AG20443 (cell line): ENCODE data around the gene EXOC3L1.

Experiments
- DNase-seq: peaks from one replicate; pipeline ENCODE4 v3.0.0; 2012; ENCODE audit warnings: low spot score, mixed read lengths

EXOC3L1 gene, protein sequence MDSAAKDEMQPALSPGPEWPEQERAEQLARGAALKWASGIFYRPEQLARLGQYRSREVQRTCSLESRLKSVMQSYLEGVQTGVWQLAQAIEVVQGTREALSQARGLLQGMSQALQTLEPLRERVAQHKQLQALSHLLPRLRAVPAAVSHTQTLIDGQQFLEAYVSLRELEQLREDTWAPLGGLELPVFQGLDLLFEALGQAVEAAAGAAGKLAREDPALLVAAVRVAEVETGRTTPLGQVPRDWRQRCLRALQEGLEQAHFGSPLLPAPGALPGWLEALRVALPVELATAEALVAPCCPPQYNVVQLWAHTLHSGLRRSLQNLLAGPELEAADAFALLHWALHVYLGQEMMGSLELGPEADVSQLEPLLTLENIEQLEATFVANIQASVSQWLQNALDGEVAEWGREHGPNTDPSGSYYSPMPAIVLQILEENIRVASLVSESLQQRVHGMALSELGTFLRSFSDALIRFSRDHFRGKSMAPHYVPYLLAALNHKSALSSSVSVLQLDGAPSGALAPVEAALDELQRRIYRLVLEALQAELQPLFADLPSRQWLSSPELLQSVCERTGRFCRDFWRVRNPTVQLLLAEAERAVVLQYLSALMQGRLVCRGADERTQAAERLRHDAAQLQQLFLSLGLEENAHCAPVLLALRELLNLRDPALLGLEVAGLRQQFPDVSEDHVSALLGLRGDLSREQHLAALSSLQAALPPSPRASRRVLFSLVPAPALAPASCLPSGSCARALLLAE

DNA sequence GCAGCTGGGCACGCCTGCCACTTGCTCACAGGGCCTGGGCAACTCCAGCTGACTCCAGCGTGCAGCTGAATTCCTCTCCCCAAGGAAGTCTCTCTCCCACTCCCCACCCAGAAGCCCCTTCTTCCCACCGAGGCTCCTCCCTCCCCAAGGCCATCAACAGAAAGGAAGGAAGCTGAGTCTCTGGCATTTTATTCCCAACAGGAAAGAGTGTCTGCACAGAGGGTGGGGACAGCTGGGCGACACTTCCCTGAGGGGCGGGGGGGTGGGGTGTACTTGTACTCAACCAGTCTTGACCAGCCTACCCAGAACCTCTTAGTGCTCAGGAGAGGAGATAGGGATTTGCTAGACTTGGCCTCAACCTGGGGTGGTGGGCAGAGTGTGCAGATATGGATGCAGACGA lies at the start of gene EXOC3L1:
TSS of gene EXOC3L1 (minus strand) at position 96 of the 400 bp plus-strand sequence. CDS start 460 bp downstream, outside the sequence.
- DNase-seq = no peak

DNA sequence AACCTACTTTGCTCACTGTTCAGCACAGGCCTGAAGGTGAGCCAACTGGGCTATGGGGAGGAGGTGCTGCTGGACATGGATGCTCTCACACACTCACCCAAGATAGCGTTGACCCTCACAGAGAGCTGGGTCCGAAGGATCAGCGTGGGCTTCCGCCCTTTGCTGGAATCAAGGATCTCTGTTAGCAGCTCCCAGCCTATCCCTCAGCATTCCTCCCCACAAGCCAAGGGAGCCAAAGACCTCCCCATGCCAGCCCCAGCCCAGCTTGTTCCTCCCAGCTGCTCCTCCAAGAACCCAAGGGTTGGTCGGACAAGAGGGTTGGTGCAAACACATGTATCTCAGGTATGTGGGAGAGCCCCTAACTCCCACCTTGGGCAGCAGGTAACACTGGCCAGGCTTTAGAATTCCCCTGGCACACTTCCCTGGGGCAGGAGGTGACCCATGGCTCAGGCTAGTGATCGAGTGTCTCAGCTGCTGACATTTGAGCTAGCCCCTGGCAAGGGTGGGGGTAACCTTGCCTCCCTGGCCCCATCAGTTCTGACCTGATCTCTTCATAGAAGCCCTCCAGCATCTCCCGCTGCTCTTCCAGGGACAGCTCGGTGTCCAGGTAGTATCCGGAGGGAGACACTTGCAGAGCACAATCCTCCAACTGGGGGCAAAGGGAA lies 49.0 kb upstream of the EXOC3L1 start:
- no peak for DNase-seq

DNA sequence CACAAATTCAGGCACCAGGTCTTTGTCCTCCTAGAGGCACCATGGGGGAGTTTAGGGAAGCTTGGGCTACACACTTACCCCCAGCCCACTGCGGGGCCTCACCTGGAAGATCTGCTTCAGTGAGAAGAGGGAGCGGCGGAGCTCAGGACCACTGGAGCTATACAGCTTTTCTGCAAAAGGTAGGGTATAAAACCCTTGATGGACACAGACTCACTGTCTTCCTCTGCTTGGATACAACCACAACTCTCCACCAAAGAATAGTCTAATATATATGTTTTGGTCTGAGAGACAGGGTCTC lies 48.3 kb upstream of the EXOC3L1 start:
- DNase-seq = no peak

DNA sequence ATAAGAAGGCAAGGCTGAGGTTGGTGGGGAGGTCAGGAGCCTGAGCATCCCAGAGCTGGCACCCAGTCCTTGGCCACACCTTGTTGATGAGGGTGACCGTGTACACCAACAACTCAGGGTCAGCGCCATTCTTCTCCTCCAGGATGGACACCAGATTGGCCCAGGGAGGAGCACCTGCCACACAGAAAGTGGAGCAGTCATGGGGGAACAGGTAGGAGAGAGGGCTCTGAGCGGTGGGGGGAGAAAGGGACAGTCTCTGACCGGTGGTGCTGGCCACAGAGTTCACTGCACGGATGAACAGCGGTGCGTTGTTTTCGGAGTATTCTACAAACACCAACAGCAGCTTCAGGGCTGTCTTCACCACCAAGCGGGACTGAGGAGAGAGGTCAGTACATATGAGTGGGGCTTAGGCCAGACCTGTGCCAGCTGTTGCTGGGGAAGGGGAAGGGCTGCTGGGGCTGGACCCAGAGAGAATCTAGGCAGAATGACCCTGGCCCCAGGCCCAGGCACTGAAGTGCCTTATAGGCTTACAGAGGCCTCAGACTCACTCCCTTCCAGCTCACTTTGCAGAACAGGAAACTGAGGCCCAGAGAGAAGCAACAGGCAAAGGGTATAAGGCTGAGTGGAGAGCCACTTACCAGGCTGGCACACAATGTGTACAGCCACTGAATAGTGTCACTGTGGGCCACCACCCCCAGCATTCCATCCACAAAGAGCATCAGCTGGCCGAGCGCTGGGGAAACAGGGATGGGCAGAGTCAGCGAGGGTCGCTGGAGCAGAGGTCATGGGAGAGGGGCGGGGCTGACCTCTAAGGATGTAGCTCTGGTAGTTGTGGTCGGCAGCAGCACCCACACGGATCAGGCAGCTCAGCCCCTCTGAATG lies 47.7 kb upstream of the EXOC3L1 start:
- DNase-seq = no peak

DNA sequence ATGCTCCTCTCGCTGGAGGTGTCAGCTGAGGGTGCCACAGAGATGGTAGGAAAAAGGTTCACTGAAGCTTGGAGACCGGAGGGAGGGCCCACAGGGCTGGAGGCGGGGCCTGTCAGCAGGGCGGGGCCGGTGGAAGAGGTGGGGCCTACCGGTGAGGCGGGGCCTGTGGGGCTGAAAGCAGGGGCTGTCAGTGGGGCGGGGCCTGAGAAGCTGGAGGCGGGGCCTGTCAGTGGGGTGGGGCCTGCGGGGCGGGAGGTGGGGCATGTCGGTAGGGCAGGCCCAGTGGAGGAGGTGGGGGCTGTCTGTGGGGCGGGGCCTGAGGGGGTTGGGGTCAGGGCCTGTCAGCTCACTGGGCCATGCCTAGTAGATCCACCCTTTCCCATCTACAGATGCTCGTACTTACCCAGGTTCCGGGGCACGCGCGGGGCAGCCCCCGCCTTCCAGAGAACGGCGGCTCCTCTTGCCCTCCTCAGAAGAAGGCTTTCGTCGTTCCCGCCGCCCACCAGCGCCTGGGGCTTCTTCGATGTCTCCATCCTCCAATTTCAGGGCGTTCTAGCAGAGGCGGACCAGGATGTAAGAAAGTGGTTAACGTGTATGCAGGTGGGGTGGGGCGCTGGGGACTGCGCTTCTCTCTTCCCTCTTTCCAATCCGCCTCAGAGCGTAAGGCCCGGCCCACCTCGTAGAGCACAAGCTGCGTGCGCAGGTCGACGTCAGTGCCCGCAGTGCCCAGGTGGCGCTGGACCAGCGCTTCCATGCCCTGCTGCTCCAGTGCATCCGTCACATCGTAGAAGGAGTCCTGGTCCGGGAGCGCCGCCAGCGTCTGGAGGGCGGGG lies 46.8 kb upstream of the EXOC3L1 start:
- peak; percentile 86 for DNase-seq

DNA sequence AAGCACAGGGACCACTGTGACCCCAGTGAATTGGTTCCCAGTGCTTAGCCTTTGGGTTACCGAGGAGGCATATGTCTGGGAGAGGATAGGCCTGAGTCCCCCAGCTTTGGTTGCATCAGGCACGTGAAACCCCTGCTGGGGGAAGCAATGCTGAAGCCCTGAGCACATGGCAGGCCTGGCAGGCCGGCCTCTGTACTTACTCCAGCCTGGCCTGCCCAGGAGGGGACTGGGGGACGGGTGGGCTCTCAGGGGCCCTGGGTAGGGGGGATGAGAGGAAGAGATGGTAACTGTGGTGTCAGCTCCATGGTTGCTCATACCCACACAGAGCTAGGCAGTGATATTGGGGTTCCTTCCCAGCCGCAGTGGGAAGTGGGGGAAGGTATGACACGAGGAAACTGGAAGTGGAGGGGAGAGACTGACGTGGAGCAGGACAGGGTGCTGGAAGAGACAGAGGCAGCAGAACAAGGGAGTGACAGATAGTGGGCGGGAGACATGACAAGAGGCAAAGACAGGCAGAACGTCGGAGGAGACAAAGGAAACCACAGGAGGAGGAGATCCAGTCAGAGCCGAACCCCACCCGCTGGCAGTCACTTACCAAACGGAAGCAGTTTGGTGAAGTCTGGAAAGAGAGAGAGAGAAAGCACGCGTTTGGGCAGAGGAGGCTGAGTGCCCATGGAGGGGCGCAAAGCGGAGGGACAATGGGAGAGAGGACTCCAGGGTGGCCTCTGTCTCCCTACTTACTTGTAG lies 46.1 kb upstream of the EXOC3L1 start:
- DNase-seq = peak; percentile 35

DNA sequence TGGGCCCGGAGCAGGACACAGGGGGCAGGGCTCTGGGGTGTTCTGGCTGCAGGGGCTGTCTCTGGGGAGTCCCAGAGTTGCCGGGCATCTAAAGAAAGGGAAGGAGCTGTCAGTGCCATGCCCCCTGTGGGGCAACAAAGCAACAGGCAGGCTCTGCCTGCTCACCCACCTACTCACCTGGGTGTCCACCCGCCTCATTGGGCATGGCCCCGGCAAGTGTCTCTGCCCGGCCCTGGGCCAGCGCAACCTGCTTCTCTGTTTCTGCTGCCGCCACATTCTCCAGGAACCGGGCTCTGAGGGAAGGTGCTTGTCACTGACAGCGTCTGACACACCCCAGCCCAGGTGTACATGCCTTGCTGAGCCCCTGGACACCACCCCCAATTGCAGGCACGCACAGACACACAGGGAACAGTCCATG lies 44.3 kb upstream of the EXOC3L1 start:
- no peak for DNase-seq

DNA sequence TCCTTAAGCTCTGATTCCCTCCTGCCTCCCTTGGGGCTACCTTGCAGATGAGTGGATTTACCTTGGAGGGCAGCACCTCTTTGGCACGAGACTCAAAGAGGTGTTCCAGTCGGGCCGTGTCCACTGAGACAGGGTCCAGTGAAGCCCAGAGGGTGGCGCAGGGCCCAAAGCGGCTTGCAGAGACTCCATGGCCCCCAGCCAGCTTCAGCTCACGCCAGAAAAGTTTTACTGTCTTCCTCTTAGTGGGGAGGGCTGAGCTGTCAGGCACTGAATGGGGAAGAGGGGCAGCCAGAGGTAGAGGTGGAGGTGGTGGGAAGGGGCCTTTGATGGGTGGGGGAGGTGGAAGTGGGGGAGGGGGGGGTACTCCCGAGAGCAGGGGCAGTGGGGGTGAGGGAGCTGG lies 43.7 kb upstream of the EXOC3L1 start:
- no peak for DNase-seq

DNA sequence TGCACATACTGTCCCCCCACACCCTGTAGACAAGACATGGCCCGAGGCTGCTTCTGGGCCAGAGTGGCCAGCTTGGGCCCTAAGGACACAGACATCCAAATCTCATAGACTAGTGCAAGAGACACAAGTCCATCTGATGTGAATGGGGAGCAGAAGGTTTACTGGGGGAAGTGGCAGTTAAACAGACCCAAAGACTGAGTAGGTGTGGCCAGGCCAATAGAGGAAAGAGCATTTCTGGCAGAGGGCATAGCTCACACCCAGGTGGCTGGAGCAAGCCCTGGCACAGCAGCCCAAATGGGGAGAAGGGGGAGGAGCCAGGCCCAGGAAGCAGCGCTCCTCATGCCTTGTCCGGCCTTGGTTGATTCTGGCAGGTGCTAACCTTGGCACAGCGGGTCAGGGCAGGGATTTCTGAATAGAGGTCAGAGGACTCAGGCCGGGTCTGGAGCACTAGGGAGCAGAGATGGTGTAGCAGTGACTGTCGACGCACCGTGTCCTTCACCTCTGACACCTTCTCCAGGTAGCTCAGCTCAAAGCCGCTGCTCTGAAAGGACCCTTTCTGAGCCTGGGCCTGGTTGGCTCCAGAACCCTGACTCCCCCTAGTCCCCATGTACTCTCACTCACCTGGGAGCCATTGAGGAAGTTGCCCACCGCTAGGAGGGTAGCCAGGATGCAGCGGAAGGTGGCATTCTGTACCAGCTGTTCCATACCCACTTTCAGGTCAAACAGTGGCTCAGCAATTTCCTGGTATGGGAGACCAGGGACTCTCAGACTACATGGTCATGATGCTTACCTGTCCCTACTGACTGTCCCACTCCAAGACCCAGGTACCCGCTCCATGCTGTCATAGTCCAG lies 41.1 kb upstream of the EXOC3L1 start:
- no peak for DNase-seq

DNA sequence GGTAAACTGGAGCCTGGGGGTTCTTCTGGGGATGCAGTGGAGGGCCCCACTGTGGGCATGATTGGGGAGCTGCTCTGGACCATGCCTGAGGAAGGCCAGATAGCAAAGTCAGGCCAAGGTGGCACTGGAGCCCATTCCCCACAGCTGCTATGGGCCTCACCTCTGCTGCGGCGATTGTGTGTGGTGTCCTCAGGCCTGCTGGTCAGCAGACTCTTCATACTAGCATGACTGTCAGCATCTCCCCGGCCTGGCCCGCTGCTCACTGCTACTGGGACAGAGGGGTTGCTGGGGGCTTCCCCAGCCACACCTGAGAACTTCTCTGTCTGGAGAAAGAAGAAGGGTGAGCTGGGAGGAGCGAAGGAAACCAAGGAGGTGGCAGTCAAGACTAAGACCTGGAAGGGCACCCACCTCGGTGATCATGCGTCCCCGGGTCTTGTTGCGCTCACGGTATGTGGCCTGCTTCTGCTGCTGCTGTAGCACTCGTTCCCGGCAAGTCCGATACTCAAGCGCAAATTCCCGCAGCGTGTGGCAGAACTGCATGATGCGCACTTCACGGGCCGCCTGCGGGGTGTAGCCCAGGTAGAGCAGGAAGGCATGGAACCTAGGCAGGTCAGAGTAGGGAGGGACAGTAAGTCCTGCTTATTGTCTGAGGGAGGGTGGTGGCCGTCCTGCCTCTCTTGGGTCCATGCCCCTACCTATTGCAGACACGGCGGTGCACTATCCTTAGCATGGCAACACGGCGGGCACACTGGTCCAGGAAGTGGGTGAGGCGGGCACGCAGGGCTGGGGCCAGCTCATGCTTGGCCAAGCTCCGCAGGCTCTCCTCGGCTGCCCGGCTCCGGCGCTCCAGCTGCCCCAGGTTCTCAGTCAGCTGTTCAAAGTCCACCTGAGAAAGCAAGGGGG lies 40.2 kb upstream of the EXOC3L1 start:
- no peak for DNase-seq

DNA sequence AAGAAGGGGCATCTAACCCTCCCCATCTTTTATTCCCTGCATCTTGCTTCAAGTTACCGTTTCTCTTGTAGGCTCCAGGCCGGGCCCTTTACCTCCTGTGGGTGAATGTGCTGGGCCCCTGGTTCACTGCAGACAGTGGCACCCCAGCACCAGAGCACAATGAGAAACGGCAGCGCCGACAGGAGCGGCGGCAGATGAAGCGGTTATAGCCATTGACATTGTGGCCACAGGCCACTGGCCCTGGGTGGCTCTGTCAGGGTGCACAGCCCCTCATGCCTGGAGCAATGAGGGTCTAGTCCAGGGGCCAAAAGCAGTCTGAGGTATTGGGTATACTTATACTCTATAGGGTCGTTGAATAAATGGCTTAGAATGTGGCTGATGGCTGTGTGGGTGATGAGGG lies 39.0 kb upstream of the EXOC3L1 start:
- DNase-seq = no peak

DNA sequence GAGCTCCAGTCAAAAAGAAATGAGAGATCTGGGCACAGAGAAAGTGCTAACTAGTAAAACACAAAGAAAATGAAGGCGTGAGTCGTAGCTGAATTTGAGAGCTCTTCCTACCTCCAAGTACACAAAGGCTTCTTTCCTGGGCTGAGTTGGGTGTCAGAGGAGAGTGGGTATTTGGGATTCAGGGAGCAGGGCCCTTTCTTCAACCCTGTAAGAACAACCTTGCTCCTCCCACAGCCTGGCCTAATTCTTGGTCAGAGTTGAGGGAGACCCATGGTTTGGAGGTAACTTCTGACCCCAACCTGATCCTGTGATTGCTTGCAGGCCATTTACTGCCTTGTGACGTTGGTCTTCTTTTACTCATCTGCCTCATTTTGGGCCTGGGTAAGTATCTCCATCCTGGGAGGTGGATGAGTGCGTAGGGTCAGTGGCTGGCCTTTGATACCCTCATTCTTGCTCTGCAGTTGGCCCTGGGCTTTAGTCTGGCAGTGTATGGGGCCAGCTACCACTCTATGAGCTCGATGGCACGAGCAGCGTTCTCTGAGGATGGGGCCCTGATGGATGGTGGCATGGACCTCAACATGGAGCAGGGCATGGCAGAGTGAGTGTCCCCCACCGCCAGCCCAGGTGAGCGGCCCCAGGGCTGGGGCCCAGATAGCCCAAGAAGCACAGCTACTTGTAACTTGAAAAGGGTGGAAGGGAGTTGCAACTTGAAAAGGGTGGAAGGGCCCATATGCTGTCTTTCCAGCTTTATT lies 38.3 kb upstream of the EXOC3L1 start:
- DNase-seq = no peak

DNA sequence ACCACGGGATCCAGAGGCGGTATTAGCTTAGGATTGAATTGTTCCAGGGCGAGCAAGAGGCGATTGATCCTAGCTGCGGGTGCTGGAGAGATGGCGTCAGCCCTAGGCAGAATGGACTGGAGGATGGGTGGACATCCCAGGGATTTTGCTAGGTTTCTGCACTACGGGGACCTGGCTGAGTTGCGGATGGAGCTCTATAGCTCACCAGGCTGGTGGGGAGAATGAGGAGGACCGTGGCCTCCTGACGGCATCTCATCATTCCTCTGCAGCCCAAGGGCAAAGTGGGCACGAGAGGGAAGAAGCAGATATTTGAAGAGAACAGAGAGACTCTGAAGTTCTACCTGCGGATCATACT lies 37.6 kb upstream of the EXOC3L1 start:
- no peak for DNase-seq

DNA sequence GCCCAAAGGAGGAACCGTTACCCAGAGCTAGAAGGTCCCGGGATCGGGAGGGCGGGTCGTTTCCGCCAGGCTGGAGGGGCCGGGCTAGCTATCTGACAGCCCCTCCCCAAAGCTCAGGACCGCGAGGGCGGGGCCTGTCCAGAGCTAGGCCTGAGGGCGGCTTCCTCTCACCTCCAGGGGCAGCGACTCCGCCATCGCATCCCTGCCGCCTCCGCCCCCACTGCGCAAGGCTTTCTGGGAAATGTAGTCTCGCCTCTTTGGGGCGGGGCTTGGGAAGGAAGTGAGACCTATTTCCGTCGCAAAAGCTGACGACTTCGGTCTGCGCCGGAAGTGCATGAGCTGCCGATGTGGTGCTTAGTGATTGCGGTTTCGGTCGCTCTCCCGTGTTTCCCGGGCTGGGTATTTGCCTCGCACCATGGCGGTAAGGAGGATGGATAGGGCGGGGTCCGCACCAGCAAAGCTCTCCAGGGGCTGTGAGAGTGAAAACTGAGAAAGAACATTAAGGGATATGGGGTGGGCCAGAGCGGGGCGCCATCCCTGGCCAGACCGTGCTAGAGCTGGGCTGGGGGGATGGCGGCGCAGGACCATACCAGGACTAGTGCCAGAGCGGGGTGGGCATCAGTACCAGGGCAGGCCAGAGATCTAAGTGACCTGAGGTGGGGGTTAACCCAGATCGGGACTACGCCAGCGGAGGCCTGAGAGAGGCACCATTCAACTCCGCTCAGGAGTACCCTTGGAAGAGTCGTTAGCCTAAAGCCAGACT lies 37.0 kb upstream of the EXOC3L1 start, which contains the start of gene TMEM208:
TSS of gene TMEM208 (plus strand) at position 327 of the 763 bp plus-strand sequence. CDS start at position 416, 89 bp downstream.
- DNase-seq = peak; percentile 98

DNA sequence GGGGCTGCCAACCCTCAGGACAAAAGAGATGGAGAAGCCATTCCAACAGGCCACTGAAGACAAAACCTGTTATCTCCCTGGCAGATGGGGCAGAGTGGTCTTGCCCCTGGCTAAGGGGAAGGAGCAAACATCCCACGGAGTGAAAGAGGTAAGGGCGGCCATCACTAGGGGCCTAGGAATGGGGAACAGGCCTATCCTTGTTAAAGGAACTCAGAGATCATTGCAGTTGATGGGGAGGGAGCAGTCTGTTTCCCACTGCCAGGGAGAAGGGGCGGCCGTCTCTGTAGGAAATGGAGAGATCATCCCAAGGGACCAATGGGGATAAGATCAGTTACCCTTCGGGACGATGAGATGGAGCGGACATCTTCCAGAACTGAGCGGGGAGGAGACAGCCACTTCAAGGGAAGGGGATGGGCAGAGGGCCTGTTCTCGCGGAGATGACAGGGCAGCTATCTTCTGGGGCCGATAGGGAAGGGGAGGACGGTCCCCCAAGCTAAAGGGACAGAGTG lies 36.4 kb upstream of the EXOC3L1 start:
- DNase-seq = no peak

DNA sequence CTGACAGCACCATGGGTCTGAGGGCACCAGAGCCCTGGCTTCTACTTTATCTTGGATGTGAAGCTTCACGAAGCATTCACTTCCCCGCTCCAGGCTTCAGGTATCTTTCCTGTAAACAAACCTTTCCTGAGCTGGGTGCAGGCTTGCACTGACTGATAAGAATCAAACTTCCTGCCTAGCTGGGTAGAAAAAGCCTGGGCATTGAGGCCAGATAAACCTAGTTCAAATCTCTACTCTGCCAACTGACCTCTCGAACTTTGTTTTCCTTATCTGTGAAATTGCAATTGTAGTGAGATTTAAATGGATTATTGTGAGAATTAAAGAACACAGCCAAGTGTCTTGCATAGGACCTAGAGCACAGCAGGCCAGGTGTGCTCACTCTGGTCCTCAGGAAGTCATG lies 34.1 kb upstream of the EXOC3L1 start:
- no peak for DNase-seq
